SK-N-SH (cell line): ENCODE measurements around the gene APOL4.

Experiments used
- CTCF ChIP-seq: fragments of 200-600 bp; sonication (generic); IDR thresholded peaks from 2 replicates; pipeline ENCODE4 v1.6.1; 2017; ENCODE audit warnings: antibody characterized with exemption, mild to moderate bottlenecking, moderate library complexity
- FOXJ3 ChIP-seq: sonication (generic); formaldehyde crosslinking; IDR thresholded peaks from 2 replicates; pipeline ENCODE4 v1.5.1; 2020; ENCODE audit warnings: mild to moderate bottlenecking, missing genetic modification reagents
- FOXM1 ChIP-seq: IDR thresholded peaks from 2 replicates; pipeline ENCODE4 v1.4.0; 2012; ENCODE audit warnings: low read depth, mild to moderate bottlenecking
- MAX ChIP-seq: IDR thresholded peaks from 2 replicates; pipeline ENCODE4 v1.4.0; 2012; ENCODE audit warnings: low read depth
- POLR2AphosphoS5 ChIP-seq: IDR thresholded peaks from 2 replicates; pipeline ENCODE4 v1.6.1; 2012; ENCODE audit warnings: low read depth, low read length
- RAD21 ChIP-seq: IDR thresholded peaks from 2 replicates; pipeline ENCODE4 v1.6.1; 2012; ENCODE audit warnings: mild to moderate bottlenecking, low read length
- REST ChIP-seq: IDR thresholded peaks from 2 replicates; pipeline ENCODE4 v1.6.1; 2012; ENCODE audit warnings: mild to moderate bottlenecking, low read depth, low read length, moderate library complexity
- RXRA ChIP-seq: IDR thresholded peaks from 2 replicates; pipeline ENCODE4 v1.4.0; 2012; ENCODE audit warnings: low read depth, mild to moderate bottlenecking, borderline replicate concordance
- TAF1 ChIP-seq: IDR thresholded peaks from 2 replicates; pipeline ENCODE4 v1.6.1; 2012; ENCODE audit warnings: low read depth, mild to moderate bottlenecking, low read length, moderate library complexity, borderline replicate concordance
- USF1 ChIP-seq: IDR thresholded peaks from 2 replicates; pipeline ENCODE4 v1.4.0; 2012; ENCODE audit warnings: low read depth, borderline replicate concordance
- YY1 ChIP-seq: IDR thresholded peaks from 2 replicates; pipeline ENCODE4 v1.4.0; 2012; ENCODE audit warnings: low read depth, mild to moderate bottlenecking

GRCh38 chr22:36212901-36213300 is 11.3 kb upstream of the APOL4 start:
- no peak for TF ChIP-seq REST
- no peak for TF ChIP-seq POLR2AphosphoS5
- no peak for TF ChIP-seq CTCF
- no peak for TF ChIP-seq USF1
- TF ChIP-seq FOXJ3 (CRISPR knock-in tag) = no peak
- no peak for TF ChIP-seq RXRA
- no peak for TF ChIP-seq TAF1
- no peak for TF ChIP-seq MAX
- no peak for TF ChIP-seq YY1
- no peak for TF ChIP-seq RAD21
- no peak for TF ChIP-seq FOXM1
